K562 (cell line): ENCODE results near the gene SPTBN4. TPM values are rescaled to one million over a fixed set of nuclear protein-coding genes. Genes with fewer than 3 reads are reported as not detected.

Experiments used
- AFF4 ChIP-seq: sonication (generic); formaldehyde crosslinking; IDR thresholded peaks from 2 replicates; pipeline ENCODE4 v1.8.0; 2023; ENCODE audit warnings: mild to moderate bottlenecking, missing genetic modification reagents
- CBFA2T3 ChIP-seq: fragments of 450-650 bp; IDR thresholded peaks from 2 replicates; pipeline ENCODE4 v1.6.1; 2017
- CC2D1A ChIP-seq: fragments of 450-650 bp; IDR thresholded peaks from 2 replicates; pipeline ENCODE4 v1.6.1; 2017; ENCODE audit warnings: mild to moderate bottlenecking
- CHD1 ChIP-seq: fragments of 200-600 bp; sonication (generic); IDR thresholded peaks from one replicate; pipeline ENCODE4 v1.6.1; 2012; ENCODE audit warnings: mild to moderate bottlenecking, moderate library complexity, low read length, inconsistent platforms
- CXXC5 ChIP-seq: fragments of 250-450 bp; sonication (Bioruptor Pico); IDR thresholded peaks from 2 replicates; pipeline ENCODE4 v1.8.0; 2022; ENCODE audit warnings: inconsistent platforms, mild to moderate bottlenecking, moderate library complexity
- E2F4 ChIP-seq: sonication (generic); formaldehyde crosslinking; IDR thresholded peaks from 2 replicates; pipeline ENCODE4 v1.8.0; 2022; ENCODE audit warnings: mild to moderate bottlenecking, low read depth, missing genetic modification reagents
- ETV1 ChIP-seq: fragments of 450-650 bp; conservative IDR thresholded peaks from 2 replicates; pipeline ENCODE4 v1.6.1; 2016; ENCODE audit warnings: missing genetic modification characterization, control low read depth, low read depth, missing compliant biosample characterization
- GABPB1 ChIP-seq: sonication (generic); formaldehyde crosslinking; IDR thresholded peaks from 2 replicates; pipeline ENCODE4 v1.8.0; 2022; ENCODE audit warnings: mild to moderate bottlenecking, missing genetic modification reagents
- HDAC1 ChIP-seq, 2 experiments: fragments of 450-650 bp; IDR thresholded peaks; 2 replicates each; pipeline ENCODE4 v1.6.1; 2016 to 2017; ENCODE audit warnings: inconsistent platforms in 1 of 2, mild to moderate bottlenecking in 1 of 2, moderate library complexity in 1 of 2
- HMG20B ChIP-seq: fragments of 250-450 bp; sonication (Bioruptor Pico); IDR thresholded peaks from 2 replicates; pipeline ENCODE4 v1.5.0; 2021; ENCODE audit warnings: mild to moderate bottlenecking
- HMGN3 ChIP-seq: IDR thresholded peaks from 2 replicates; pipeline ENCODE4 v1.6.1; 2011; ENCODE audit warnings: borderline replicate concordance, low read depth, mild to moderate bottlenecking, mixed read lengths, low read length; ENCODE audit not compliant: insufficient read length; ENCODE audit errors: extremely low read depth
- MAZ ChIP-seq, 2 experiments: fragments of 450-650 bp in 1 of 2; sonication (generic) in 1 of 2; formaldehyde crosslinking; IDR thresholded peaks in 1 of 2; conservative IDR thresholded peaks in 1 of 2; 2 replicates each; pipeline versions ENCODE4 v1.4.0 to v1.5.0; 2020; ENCODE audit warnings: mild to moderate bottlenecking in 1 of 2, missing genetic modification reagents in 1 of 2
- MXI1 ChIP-seq: IDR thresholded peaks from 2 replicates; pipeline ENCODE4 v1.6.1; 2011; ENCODE audit warnings: low read depth, mild to moderate bottlenecking, improper control_type of control experiment, low read length
- NCOA1 ChIP-seq: fragments of 450-650 bp; IDR thresholded peaks from 2 replicates; pipeline ENCODE4 v1.6.1; 2016; ENCODE audit warnings: low read depth
- NFIX ChIP-seq: fragments of 250-450 bp; sonication (Bioruptor Pico); IDR thresholded peaks from 2 replicates; pipeline ENCODE4 v1.4.0; 2020; ENCODE audit warnings: low read depth, mild to moderate bottlenecking, moderate library complexity
- RBFOX2 ChIP-seq: fragments of 200-400 bp; formaldehyde crosslinking; IDR thresholded peaks from 2 replicates; pipeline ENCODE4 v1.6.1; 2017; ENCODE audit warnings: low read depth, mild to moderate bottlenecking, low read length, moderate library complexity
- USF1 ChIP-seq: sonication (generic); formaldehyde crosslinking; IDR thresholded peaks from 2 replicates; pipeline ENCODE4 v1.9.0; 2022; ENCODE audit warnings: mild to moderate bottlenecking, missing genetic modification reagents
- ZBTB2 ChIP-seq: fragments of 450-650 bp; IDR thresholded peaks from 2 replicates; pipeline ENCODE4 v1.6.1; 2016; ENCODE audit warnings: antibody characterized with exemption
- ZBTB5 ChIP-seq: fragments of 450-650 bp; IDR thresholded peaks from 2 replicates; pipeline ENCODE4 v1.6.1; 2017; ENCODE audit warnings: antibody characterized with exemption
- ZNF3 ChIP-seq: fragments of 250-450 bp; sonication (Bioruptor Pico); IDR thresholded peaks from 2 replicates; pipeline ENCODE4 v1.5.0; 2021; ENCODE audit warnings: mild to moderate bottlenecking, moderate library complexity
- polyA plus RNA-seq, 8 experiments: library from polyadenylated mRNA; depleted of rRNA in 4 of 8; stranded (reverse) in 5 of 8; unstranded in 3 of 8; fragments of >200 nt; fragmentation: Nextera tagmentation in 2 of 8; fragmentation: Illumina TruSeq in 1 of 8; extraction: Ambion mirVana in 2 of 8; extraction: Trizol in 1 of 8; gene quantifications; 2 replicates each; pipeline versions ENCODE4 v1.2.1 to v1.2.3, GENCODE V29; 2011 to 2014; ENCODE audit warnings: inconsistent platforms in 1 of 8, missing spikeins in 1 of 8
- total RNA-seq, 7 experiments: library from RNA; depleted of rRNA in 6 of 7; stranded (reverse); fragments of >200 nt in 6 of 7; fragmentation: Illumina TruSeq in 2 of 7; extraction: Trizol in 2 of 7; gene quantifications; 2 replicates each; pipeline versions ENCODE4 v1.2.1 to v1.2.3, GENCODE V29; 2011 to 2021; ENCODE audit warnings: low replicate concordance in 1 of 7

Gene SPTBN4
- total and polyA plus RNA-seq, 9 of the 15 experiments (the other 6 are each of a cell fraction or from before 2014, with no cell fraction given) = 0.01 to 1.5 (median 0.86) TPM

- no peak for TF ChIP-seq CC2D1A
- no peak for TF ChIP-seq HMG20B (CRISPR knock-in tag)
- no peak for TF ChIP-seq ETV1 (tag)
- no peak for TF ChIP-seq NCOA1
- peak in 1 of 2 experiments; percentile 56; a peak in 1 of 4 replicates for TF ChIP-seq MAZ (CRISPR knock-in tag; conservative IDR thresholded peaks at IDR 0.05 in 1 of 2, IDR thresholded peaks at IDR 0.05 in 1 of 2)
- no peak for TF ChIP-seq CHD1
- peak; percentile 65; the same call in 1 of the 2 replicates for TF ChIP-seq GABPB1 (CRISPR knock-in tag)
- peak; percentile 63; the same call in 1 of the 2 replicates for TF ChIP-seq RBFOX2
- TF ChIP-seq MXI1 = no peak
- TF ChIP-seq NFIX (CRISPR knock-in tag) = no peak
- 0 out of 2 replicates have a peak, but pooled peaks have one; percentile 68 for TF ChIP-seq AFF4 (CRISPR knock-in tag)
- TF ChIP-seq HMGN3 = peak; percentile 49
- TF ChIP-seq ZNF3 (CRISPR knock-in tag) = no peak
- 0 out of 2 replicates have a peak, but pooled peaks have one; percentile 17 for TF ChIP-seq ZBTB2
- 0 out of 2 replicates have a peak, but pooled peaks have one; percentile 24 for TF ChIP-seq USF1 (CRISPR knock-in tag)
- TF ChIP-seq HDAC1 (IDR thresholded peaks at IDR 0.05) = 0 out of 4 replicates have a peak, but pooled peaks of 1 of the 2 experiments have one; percentile 7
- TF ChIP-seq CXXC5 = no peak
- TF ChIP-seq E2F4 (CRISPR knock-in tag) = peak; percentile 44; the same call in 1 of the 2 replicates
- no peak for TF ChIP-seq CBFA2T3
- TF ChIP-seq ZBTB5 = no peak
Measured at GRCh38 chr19:40489882-40490230, 23.1 kb downstream of the SPTBN4 start (continued).
